HepG2 (cell line): ENCODE data around the gene COASY. TPM values are rescaled to one million over a fixed set of nuclear protein-coding genes. Genes with fewer than 3 reads are reported as not detected.

Experiments used
- ADNP ChIP-seq: sonication (generic); formaldehyde crosslinking; IDR thresholded peaks from 2 replicates; pipeline ENCODE4 v1.4.0; 2020; ENCODE audit warnings: missing genetic modification reagents
- CENPX ChIP-seq: sonication (generic); formaldehyde crosslinking; IDR thresholded peaks from 2 replicates; pipeline ENCODE4 v1.9.0; 2021; ENCODE audit warnings: mild to moderate bottlenecking, missing genetic modification reagents, moderate library complexity
- CREM ChIP-seq, 2 experiments: sonication (generic) in 1 of 2; formaldehyde crosslinking in 1 of 2; IDR thresholded peaks; 2 replicates each; pipeline versions ENCODE4 v1.4.0 to v1.6.1; 2016 to 2020; ENCODE audit warnings: antibody characterized with exemption in 1 of 2, mild to moderate bottlenecking in 1 of 2, missing genetic modification reagents in 1 of 2
- FIP1L1 ChIP-seq: fragments of 200-400 bp; formaldehyde crosslinking; IDR thresholded peaks from 2 replicates; pipeline ENCODE4 v1.6.1; 2018; ENCODE audit warnings: low read depth, mild to moderate bottlenecking, low read length, moderate library complexity, borderline replicate concordance; ENCODE audit not compliant: insufficient read depth
- HDAC6 ChIP-seq: fragments of 200-600 bp; sonication (generic); IDR thresholded peaks from 2 replicates; pipeline ENCODE4 v1.7.0; 2017; ENCODE audit warnings: mild to moderate bottlenecking, antibody characterized with exemption, low read length, low read depth
- HNRNPLL ChIP-seq: fragments of 200-400 bp; formaldehyde crosslinking; IDR thresholded peaks from 2 replicates; pipeline ENCODE4 v1.6.1; 2017; ENCODE audit warnings: mild to moderate bottlenecking, low read depth, low read length; ENCODE audit not compliant: poor library complexity, severe bottlenecking
- KLF9 ChIP-seq: IDR thresholded peaks from 2 replicates; pipeline ENCODE4 v1.6.1; 2016; ENCODE audit warnings: low read depth
- MED8 ChIP-seq: sonication (generic); formaldehyde crosslinking; IDR thresholded peaks from 2 replicates; pipeline ENCODE4 v1.8.1; 2023; ENCODE audit warnings: mild to moderate bottlenecking, missing genetic modification reagents; ENCODE audit not compliant: insufficient replicate concordance
- NFATC3 ChIP-seq: sonication (generic); formaldehyde crosslinking; IDR thresholded peaks from 2 replicates; pipeline ENCODE4 v1.5.1; 2020; ENCODE audit warnings: mild to moderate bottlenecking, missing genetic modification reagents
- PPARG ChIP-seq: conservative IDR thresholded peaks from 2 replicates; pipeline ENCODE4 v1.6.1; 2016; ENCODE audit warnings: missing biosample characterization, missing genetic modification reagents
- RNF2 ChIP-seq: fragments of 450-650 bp; conservative IDR thresholded peaks from 2 replicates; pipeline ENCODE4 v1.6.1; 2016; ENCODE audit warnings: low read depth
- SAFB2 ChIP-seq: sonication (generic); formaldehyde crosslinking; IDR thresholded peaks from 2 replicates; pipeline ENCODE4 v1.5.1; 2020; ENCODE audit warnings: missing genetic modification reagents, low read depth, mild to moderate bottlenecking, borderline replicate concordance
- SRSF9 ChIP-seq: fragments of 200-400 bp; formaldehyde crosslinking; IDR thresholded peaks from 2 replicates; pipeline ENCODE4 v1.6.1; 2018; ENCODE audit warnings: borderline replicate concordance, mild to moderate bottlenecking, low read depth, low read length; ENCODE audit not compliant: insufficient read depth, poor library complexity, severe bottlenecking
- TMF1 ChIP-seq: sonication (generic); formaldehyde crosslinking; IDR thresholded peaks from 2 replicates; pipeline ENCODE4 v1.8.1; 2022; ENCODE audit warnings: low read depth, missing genetic modification reagents
- TOE1 ChIP-seq: sonication (generic); formaldehyde crosslinking; IDR thresholded peaks from 2 replicates; pipeline ENCODE4 v1.4.0; 2020; ENCODE audit warnings: mild to moderate bottlenecking, missing genetic modification reagents
- ZFP62 ChIP-seq: sonication (generic); formaldehyde crosslinking; IDR thresholded peaks from 2 replicates; pipeline ENCODE4 v1.4.0; 2020; ENCODE audit warnings: missing genetic modification reagents
- ZNF205 ChIP-seq: IDR thresholded peaks from 2 replicates; pipeline ENCODE4 v1.6.1; 2018; ENCODE audit warnings: missing biosample characterization, missing genetic modification reagents
- ZNF331 ChIP-seq: sonication (generic); formaldehyde crosslinking; IDR thresholded peaks from 2 replicates; pipeline ENCODE4 v1.4.0; 2020; ENCODE audit warnings: missing genetic modification reagents
- ZNF34 ChIP-seq: sonication (generic); formaldehyde crosslinking; IDR thresholded peaks from 2 replicates; pipeline ENCODE4 v1.4.0; 2020; ENCODE audit warnings: mild to moderate bottlenecking, missing genetic modification reagents, borderline replicate concordance
- ZNF7 ChIP-seq: IDR thresholded peaks from 2 replicates; pipeline ENCODE4 v1.6.1; 2016; ENCODE audit warnings: missing biosample characterization, missing genetic modification reagents
- ZNF781 ChIP-seq: sonication (generic); formaldehyde crosslinking; IDR thresholded peaks from 2 replicates; pipeline ENCODE4 v1.5.1; 2020; ENCODE audit warnings: borderline replicate concordance, mild to moderate bottlenecking, missing genetic modification reagents; ENCODE audit errors: not compliant biosample characterization
- ZSCAN21 ChIP-seq: sonication (generic); formaldehyde crosslinking; IDR thresholded peaks from 2 replicates; pipeline ENCODE4 v1.8.0; 2022; ENCODE audit warnings: mild to moderate bottlenecking, missing genetic modification reagents, moderate library complexity, borderline replicate concordance
- polyA plus RNA-seq, 8 experiments: library from polyadenylated mRNA; depleted of rRNA in 3 of 8; stranded (reverse) in 7 of 8; unstranded in 1 of 8; fragments of >200 nt; fragmentation: Illumina TruSeq in 4 of 8; extraction: Trizol in 4 of 8; gene quantifications; 2 replicates each; pipeline versions ENCODE4 v1.2.1 to v1.2.3, GENCODE V29; 2011 to 2016; ENCODE audit warnings: low read depth in 4 of 8, missing spikeins in 1 of 8, mixed read lengths in 1 of 8; ENCODE audit not compliant: insufficient read depth in 1 of 8
- total RNA-seq, 5 experiments: library from RNA; depleted of rRNA; stranded (reverse); fragments of >200 nt; fragmentation: Illumina TruSeq; extraction: Trizol; gene quantifications; 2 replicates each; pipeline ENCODE4 v1.2.3, GENCODE V29; 2016; ENCODE audit warnings: low read depth in 1 of 5
- TF ChIP-seq, protein P1 (sequence below): sonication (generic); formaldehyde crosslinking; IDR thresholded peaks from 2 replicates; pipeline ENCODE4 v1.5.0; 2020; ENCODE audit warnings: mild to moderate bottlenecking, missing genetic modification reagents, borderline replicate concordance

Gene COASY
- total and polyA plus RNA-seq, 2 of the 13 experiments (the other 11 are each of a cell fraction or from before 2014, with no cell fraction given) = 90.7 to 125 TPM

DNA sequence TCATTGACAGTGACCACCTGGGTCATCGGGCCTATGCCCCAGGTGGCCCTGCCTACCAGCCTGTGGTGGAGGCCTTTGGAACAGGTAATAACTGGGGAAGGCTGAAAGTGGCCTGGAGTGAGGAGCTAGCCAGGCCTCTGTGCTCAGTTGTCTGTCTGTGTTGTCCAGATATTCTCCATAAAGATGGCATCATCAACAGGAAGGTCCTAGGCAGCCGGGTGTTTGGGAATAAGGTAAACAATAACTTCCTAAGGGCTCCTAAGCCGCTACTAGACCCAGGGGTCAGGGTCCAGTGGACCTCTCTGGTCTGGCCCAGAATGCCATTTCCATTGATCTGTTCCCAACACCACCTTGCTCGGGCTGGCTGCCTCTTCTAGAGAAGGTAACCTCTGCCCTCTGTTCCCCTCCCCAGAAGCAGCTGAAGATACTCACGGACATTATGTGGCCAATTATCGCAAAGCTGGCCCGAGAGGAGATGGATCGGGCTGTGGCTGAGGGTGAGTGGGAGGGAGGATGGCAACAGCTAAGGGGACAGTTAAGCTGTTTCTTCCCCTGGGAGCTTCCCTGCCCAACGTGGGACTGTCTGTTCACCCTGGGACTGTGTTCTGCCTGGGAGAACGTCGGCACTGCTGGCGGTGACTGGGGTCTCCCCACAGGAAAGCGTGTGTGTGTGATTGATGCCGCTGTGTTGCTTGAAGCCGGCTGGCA is 3.0 kb downstream of the COASY start (continued):
- TF ChIP-seq NFATC3 (CRISPR knock-in tag) = no peak
- peak; percentile 58; the same call in 1 of the 2 replicates for TF ChIP-seq PPARG (CRISPR knock-in tag)
- no peak for TF ChIP-seq MED8 (CRISPR knock-in tag)
- TF ChIP-seq ZFP62 (CRISPR knock-in tag) = no peak
- no peak for TF ChIP-seq ZNF7 (CRISPR knock-in tag)
- TF ChIP-seq TMF1 (CRISPR knock-in tag) = no peak; the same call in 1 of the 2 replicates
- TF ChIP-seq, protein P1, sequence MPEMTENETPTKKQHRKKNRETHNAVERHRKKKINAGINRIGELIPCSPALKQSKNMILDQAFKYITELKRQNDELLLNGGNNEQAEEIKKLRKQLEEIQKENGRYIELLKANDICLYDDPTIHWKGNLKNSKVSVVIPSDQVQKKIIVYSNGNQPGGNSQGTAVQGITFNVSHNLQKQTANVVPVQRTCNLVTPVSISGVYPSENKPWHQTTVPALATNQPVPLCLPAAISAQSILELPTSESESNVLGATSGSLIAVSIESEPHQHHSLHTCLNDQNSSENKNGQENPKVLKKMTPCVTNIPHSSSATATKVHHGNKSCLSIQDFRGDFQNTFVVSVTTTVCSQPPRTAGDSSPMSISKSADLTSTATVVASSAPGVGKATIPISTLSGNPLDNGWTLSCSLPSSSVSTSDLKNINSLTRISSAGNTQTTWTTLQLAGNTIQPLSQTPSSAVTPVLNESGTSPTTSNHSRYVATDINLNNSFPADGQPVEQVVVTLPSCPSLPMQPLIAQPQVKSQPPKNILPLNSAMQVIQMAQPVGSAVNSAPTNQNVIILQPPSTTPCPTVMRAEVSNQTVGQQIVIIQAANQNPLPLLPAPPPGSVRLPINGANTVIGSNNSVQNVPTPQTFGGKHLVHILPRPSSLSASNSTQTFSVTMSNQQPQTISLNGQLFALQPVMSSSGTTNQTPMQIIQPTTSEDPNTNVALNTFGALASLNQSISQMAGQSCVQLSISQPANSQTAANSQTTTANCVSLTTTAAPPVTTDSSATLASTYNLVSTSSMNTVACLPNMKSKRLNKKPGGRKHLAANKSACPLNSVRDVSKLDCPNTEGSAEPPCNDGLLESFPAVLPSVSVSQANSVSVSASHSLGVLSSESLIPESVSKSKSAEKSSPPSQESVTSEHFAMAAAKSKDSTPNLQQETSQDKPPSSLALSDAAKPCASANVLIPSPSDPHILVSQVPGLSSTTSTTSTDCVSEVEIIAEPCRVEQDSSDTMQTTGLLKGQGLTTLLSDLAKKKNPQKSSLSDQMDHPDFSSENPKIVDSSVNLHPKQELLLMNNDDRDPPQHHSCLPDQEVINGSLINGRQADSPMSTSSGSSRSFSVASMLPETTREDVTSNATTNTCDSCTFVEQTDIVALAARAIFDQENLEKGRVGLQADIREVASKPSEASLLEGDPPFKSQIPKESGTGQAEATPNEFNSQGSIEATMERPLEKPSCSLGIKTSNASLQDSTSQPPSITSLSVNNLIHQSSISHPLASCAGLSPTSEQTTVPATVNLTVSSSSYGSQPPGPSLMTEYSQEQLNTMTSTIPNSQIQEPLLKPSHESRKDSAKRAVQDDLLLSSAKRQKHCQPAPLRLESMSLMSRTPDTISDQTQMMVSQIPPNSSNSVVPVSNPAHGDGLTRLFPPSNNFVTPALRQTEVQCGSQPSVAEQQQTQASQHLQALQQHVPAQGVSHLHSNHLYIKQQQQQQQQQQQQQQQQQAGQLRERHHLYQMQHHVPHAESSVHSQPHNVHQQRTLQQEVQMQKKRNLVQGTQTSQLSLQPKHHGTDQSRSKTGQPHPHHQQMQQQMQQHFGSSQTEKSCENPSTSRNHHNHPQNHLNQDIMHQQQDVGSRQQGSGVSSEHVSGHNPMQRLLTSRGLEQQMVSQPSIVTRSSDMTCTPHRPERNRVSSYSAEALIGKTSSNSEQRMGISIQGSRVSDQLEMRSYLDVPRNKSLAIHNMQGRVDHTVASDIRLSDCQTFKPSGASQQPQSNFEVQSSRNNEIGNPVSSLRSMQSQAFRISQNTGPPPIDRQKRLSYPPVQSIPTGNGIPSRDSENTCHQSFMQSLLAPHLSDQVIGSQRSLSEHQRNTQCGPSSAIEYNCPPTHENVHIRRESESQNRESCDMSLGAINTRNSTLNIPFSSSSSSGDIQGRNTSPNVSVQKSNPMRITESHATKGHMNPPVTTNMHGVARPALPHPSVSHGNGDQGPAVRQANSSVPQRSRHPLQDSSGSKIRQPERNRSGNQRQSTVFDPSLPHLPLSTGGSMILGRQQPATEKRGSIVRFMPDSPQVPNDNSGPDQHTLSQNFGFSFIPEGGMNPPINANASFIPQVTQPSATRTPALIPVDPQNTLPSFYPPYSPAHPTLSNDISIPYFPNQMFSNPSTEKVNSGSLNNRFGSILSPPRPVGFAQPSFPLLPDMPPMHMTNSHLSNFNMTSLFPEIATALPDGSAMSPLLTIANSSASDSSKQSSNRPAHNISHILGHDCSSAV = no peak
- TF ChIP-seq KLF9 (CRISPR knock-in tag) = 0 out of 2 replicates have a peak, but pooled peaks have one; percentile 66
- TF ChIP-seq CENPX = no peak
- no peak for TF ChIP-seq ADNP (CRISPR knock-in tag)
- TF ChIP-seq ZNF205 (CRISPR knock-in tag) = peak; percentile 73
- TF ChIP-seq ZNF34 (CRISPR knock-in tag) = 0 out of 2 replicates have a peak, but pooled peaks have one; percentile 22
- peak; percentile 53; the same call in 1 of the 2 replicates for TF ChIP-seq CREM (IDR thresholded peaks at IDR 0.05)
- TF ChIP-seq CREM (CRISPR knock-in tag; IDR thresholded peaks at IDR 0.05) = no peak
- TF ChIP-seq ZSCAN21 (CRISPR knock-in tag) = no peak
- TF ChIP-seq SAFB2 (CRISPR knock-in tag) = no peak
- TF ChIP-seq ZNF331 (CRISPR knock-in tag) = peak; percentile 87
- no peak for TF ChIP-seq HDAC6
- no peak for TF ChIP-seq SRSF9
- no peak for TF ChIP-seq TOE1 (CRISPR knock-in tag)
- no peak for TF ChIP-seq RNF2
- TF ChIP-seq FIP1L1 = no peak
- TF ChIP-seq ZNF781 (CRISPR knock-in tag) = no peak
- no peak for TF ChIP-seq HNRNPLL
